Cardiac septum (tissue), 1 donor: ENCODE results near the gene IL17RB. TPM values are rescaled to one million over a fixed set of nuclear protein-coding genes. Genes with fewer than 3 reads are reported as not detected.

ENCODE experiments used
- DNase-seq: peaks from one replicate; pipeline ENCODE4 v3.0.0-alpha.2; 2020; ENCODE audit warnings: low spot score
- intact Hi-C: fragments of 100-400 bp; cut with DNase I; formaldehyde crosslinking; loops from one replicate; pipeline ENCODE4 v1.14.0; 2022
- total RNA-seq: library from RNA; stranded (reverse); fragmentation: NEBNext Ultra II Directional; extraction: Animal tissue kit (Norgen Biotek cat#: 25700); gene quantifications from one replicate; pipeline ENCODE4 v1.2.1, GENCODE V29; 2021
- donor health status: DM: no; HTN: no; CAD: no.

IL17RB gene
- total RNA-seq, 1 donor from 2014 or later = 0.08 TPM

DNA sequence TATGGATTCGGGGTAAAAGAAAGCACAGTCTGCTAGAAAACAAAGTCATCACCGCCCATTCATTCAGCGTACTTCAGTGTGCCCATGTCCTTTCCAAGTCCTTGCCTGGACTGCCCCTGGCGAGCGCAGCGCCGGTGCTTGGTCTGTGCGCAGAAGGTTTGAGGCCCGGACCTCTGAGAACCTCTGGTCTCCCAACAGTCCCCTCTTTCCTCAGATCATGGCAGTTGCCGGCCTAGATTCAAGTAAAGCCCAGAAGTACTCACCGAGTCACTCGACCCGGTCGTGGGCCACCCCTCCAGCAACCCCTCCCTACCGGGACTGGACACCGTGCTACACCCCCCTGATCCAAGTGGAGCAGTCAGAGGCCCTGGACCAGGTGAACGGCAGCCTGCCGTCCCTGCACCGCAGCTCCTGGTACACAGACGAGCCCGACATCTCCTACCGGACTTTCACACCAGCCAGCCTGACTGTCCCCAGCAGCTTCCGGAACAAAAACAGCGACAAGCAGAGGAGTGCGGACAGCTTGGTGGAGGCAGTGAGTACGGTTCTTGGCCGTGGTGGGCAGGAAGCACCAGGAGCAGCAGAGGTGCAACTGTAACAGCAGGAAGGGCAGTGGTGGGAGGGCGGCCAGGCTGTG is 36.5 kb upstream of the IL17RB start:
- DNase-seq = peak; percentile 49
- intact Hi-C loops = no loop called here

- DNase-seq = peak; percentile 55
- intact Hi-C loops = no loop called here
Observed at GRCh38 chr3:53811143-53811927, 35.0 kb upstream of the IL17RB start.

DNA sequence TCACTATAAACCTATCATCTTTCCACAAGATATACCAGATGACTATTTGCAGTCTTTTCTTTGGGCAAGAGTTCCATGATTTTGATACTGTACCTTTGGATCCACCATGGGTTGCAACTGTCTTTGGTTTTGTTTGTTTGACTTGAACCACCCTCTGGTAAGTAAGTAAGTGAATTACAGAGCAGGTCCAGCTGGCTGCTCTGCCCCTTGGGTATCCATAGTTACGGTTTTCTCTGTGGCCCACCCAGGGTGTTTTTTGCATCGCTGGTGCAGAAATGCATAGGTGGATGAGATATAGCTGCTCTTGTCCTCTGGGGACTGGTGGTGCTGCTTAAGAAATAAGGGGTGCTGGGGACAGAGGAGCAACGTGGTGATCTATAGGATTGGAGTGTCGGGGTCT is 33.9 kb upstream of the IL17RB start:
- peak; percentile 27 for DNase-seq
- intact Hi-C loops = no loop called here

DNA sequence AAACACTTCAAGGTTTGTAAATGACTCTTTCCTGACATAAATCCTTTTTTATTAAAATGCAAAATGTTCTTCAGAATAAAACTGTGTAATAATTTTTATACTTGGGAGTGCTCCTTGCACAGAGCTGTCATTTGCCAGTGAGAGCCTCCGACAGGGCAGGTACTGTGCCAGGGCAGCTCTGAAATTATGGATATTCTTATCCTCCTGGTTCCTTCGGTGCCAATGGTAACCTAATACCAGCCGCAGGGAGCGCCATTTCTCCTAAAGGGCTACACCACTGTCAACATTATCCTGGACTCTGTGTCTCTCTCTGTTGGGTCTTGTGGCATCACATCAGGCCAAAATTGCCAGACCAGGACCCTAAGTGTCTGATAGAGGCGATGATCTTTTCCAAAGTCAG is 33.1 kb upstream of the IL17RB start:
- peak; percentile 41 for DNase-seq
- intact Hi-C loops = no loop called here

GRCh38 chr3:53813876-53814275 is 32.5 kb upstream of the IL17RB start:
- intact Hi-C loops = no loop called here
- no peak for DNase-seq

DNA sequence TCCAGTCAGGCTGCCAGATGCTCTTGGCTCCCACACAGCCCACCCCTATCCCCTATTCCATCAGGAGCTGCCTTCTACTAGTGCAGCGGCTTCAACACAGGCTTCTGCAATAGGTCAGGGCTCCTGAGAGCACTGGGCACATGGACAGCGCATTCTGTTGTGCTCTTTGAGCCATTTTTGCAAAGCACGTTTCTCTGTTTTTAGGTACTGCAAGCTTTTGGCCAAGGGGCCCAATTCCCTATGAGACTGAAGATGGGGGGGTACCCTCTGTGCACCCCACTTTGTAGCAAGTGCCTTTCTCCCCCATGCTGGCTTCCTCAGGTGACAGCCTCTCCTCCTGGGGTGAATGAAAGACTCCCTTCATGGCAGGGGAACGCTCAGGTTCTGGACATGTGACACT is 31.3 kb upstream of the IL17RB start:
- intact Hi-C loops = no loop called here
- DNase-seq = no peak

DNA sequence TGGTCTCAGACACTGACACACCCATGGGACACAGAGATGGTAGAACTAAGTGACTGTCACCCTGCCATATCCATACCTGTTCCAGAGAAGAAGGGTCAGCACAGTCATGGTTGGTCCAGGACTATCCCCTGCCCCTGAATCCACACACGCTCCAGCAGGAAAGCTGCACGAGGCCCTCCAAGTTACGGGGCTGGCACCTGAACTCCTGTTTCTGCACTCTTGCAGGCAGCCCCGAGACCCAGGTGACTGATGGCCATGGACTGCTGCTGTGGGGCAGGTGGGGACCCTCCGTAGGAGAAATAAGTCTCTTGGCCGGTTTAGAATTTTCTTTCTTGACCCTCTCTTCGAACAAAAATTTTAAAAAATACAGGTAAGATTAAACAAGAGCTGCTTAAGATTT is 30.7 kb upstream of the IL17RB start:
- intact Hi-C loops = no loop called here

DNA sequence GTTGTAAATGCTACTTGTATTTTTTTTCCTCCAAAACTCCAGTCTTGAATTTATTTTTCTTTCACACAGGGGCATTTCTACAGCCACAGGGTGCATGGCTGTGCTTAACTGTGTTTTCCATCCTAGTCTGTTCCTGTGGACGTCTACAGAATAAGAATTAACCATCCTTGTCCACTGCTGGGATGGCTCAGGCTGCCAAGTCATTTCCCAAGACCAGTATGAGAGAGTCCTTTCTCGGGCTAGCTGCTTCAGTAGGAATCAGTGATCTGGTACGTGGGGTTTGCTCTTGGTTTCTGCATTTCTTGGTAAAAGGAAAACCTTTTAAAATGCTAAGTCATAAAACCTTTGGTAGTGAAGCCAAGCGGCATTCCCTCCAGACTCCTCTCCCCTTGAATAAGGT is 29.9 kb upstream of the IL17RB start:
- intact Hi-C loops = no loop called here
- DNase-seq = peak; percentile 22

More for the DNA sequence above, 30.7 kb upstream of the IL17RB start:
- peak; percentile 17 for DNase-seq

DNA sequence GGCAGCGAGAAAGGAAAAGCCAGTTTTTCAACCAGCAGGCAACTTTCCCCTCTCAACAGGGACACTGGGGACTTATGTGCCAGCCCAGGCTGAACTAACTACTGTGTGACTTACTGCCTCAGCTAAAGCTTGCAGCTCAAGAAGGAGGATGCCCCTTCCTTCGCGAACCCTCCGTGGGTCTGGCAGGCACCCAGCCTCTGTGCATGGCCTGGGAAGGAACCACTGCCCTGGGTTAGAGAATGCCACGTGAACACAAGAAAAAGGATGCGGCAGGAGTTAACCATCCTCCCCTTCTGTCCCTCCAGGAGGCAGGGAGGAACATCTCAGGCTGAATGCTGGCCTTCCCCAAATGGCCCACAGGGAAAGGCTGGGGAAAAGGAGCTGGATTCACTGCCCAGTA is 29.2 kb upstream of the IL17RB start:
- intact Hi-C loops = no loop called here
- DNase-seq = peak; percentile 22

DNA sequence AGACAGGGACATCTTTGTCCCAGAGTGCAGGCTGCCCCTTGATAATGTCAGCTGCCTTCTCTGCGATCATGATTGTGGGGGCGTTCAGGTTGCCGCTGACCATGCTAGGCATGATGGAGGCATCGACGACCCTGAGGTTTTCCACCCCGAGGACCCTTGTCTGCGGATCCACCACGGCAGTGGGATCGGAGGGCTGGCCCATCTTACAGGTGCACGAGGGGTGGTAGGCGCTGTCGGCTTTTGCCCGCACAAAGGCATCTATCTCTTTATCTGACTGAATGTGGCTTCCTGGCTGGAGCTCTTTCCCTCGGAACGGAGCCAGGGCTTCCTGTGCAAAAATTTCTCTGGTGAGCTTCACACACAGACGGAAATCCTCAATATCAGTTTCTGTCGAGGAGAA is 28.6 kb upstream of the IL17RB start:
- intact Hi-C loops = no loop called here
- no peak for DNase-seq

DNA sequence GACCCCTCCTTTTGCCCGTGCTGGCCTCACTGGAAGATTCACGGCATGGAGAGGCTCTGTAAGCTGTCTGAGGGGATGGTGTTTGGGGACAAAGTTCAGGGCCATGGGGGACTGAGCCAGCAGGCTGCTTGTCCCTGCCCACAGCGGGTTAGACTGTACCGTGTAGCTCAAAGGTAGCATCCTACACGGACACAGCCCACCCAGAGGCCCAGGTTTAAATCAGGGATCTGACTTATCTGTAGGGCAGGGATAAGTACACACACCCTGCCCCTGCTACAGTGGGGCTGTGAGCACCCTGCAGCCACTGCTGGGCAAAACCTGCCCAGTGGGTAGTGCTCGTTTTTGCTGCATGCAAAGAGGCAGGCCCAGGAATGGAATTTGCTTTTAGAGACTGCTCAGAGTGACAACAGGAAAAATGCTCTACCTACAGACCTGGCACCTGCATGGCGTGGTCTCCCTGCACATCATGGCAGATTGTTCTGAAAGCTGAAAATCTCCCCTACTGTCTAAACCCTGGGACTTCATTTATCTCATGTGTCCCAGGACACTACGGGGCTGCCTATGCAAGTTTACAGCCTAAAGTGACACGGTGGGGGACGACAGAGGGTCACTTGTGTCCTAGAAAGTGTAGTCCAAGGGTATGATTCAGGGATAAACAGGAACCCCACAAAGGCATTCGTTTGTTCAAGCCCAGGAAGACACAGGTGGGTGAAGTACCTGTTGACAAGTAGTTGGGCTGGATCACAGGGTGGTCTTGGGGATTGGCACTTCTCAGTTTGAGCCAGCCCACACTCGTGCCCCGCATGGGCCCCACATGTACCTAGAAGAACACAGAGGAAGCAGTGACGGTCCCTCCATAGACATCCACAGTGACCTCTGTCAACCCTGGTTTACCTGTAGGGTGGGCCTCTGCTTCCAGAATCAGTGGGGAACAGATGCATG is 27.9 kb upstream of the IL17RB start:
- intact Hi-C loops = no loop called here
- peak; percentile 55 for DNase-seq

DNA sequence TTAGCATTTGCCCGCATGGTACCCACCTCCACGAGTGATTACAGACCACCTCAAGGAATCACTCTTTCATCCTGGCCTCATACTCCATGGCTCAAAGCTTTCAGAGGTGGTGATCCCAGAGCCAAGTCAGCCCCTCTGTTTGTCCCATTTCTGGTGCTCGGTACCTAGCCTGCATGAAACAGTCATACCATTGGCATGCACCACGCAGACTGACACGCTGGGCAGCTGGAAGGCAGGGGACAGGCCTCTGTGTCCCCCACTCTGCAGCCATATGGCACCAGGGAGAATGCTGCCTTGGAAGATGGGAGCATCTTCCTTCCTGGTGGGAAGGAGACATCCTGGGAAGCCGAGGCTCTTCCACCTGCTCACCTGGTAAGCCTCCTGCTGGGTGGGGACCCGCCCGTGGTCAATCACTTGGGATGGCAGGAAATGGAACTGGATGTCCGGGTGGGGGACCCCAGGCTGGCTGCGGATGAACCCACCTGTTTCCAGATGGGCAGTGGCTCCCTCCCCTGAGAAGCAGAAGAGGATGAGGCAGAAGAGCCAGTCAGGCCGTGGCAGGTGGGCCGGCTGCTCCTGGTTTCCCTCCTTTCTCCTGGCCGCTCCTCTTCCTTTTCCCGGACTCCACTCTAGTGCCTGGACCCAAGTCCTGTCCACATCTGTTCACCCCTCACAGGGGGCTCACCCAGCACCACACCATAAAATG is 27.1 kb upstream of the IL17RB start:
- intact Hi-C loops = no loop called here
- peak; percentile 57 for DNase-seq

DNA sequence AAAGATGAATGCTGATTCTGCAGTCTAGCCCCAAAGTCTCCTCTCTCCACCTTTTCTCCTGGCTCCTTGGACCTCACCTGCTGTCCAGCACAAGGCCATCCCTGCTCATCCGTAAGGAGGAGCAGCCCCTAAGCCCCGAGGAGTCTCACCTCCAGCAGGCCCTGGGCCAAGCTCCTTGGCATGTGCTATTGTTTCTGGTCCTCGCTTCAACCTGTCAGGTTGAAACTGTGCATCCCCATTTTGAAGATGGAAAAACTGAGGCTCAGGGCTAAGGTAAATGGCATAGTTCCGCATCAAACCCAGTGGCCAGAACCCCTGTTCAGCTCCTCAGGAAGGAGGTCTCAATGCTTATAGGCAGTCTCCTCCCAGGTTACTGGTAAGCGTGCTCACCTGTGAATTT is 26.3 kb upstream of the IL17RB start:
- DNase-seq = peak; percentile 64
- intact Hi-C loops = no loop called here

GRCh38 chr3:53820756-53821580 is 25.4 kb upstream of the IL17RB start:
- DNase-seq = peak; percentile 69
- intact Hi-C loops = no loop called here

- peak; percentile 59 for DNase-seq
- intact Hi-C loops = no loop called here
Observed at GRCh38 chr3:53821631-53822121, 24.7 kb upstream of the IL17RB start.

GRCh38 chr3:53822331-53822741 is 24.0 kb upstream of the IL17RB start:
- DNase-seq = peak; percentile 54
- intact Hi-C loops = no loop called here

- DNase-seq = peak; percentile 68
- intact Hi-C loops = no loop called here
Observed at GRCh38 chr3:53823026-53823955, 23.1 kb upstream of the IL17RB start.
